HepG2 (cell line): ENCODE data around the gene SLC25A46. TPM values are rescaled to one million over a fixed set of nuclear protein-coding genes. Genes with fewer than 3 reads are reported as not detected.

ENCODE experiments used
- ATAC-seq: fragments of 200-7000 bp; cut with Tn5 transposase; 3 replicates; pipeline ENCODE4 v1.9.1; 2020; ENCODE audit warnings: mild to moderate bottlenecking, moderate library complexity
- BruUV-seq: library from RNA; stranded (reverse); fragments of 400-500 nt; replicated peaks from 2 replicates; lab custom pipeline; 2021; lab: Mats Ljungman, UMichigan
- CTCF ChIA-PET: fragments of 300-600 bp; formaldehyde crosslinking; extraction: SDS; loops from one replicate; lab custom pipeline; 2021; ENCODE audit warnings: low total read pairs, inconsistent platforms, low intra/inter-chr PET ratio; lab: Yijun Ruan, JAX
- POLR2A ChIA-PET: fragments of 350-600 bp; sonication (Branson Sonifier 250); formaldehyde crosslinking; loops from one replicate; lab custom pipeline; 2020; ENCODE audit warnings: antibody characterized with exemption, inconsistent platforms; lab: Yijun Ruan, JAX
- DNase-seq: peaks from one replicate; pipeline ENCODE4 v3.0.0-alpha.2; 2015; ENCODE audit warnings: low spot score
- FAIRE-seq: peaks from 3 replicates; lab custom pipeline; 2011; peaks lifted over from hg19 to GRCh38; lab: Jason Lieb, UNC
- H2AFZ ChIP-seq: one replicate; pipeline ENCODE4 v1.6.1; 2011; ENCODE audit warnings: low read length, inconsistent platforms
- H3K27ac ChIP-seq: fragments of 300-600 bp; 3 replicates; pipeline ENCODE4 v1.8.0; 2011; ENCODE audit warnings: mixed run types, mild to moderate bottlenecking, mixed read lengths, low read length, inconsistent platforms; ENCODE audit not compliant: insufficient read depth; ENCODE audit errors: extremely low read length
- H3K27me3 ChIP-seq, 2 experiments: fragments of 200-600 bp in 1 of 2; 2 replicates in 1 of 2; 3 replicates in 1 of 2; pipeline versions ENCODE4 v1.6.0 to v1.8.0; 2011; ENCODE audit warnings: low read length in 2 of 2, mild to moderate bottlenecking in 2 of 2, moderate library complexity in 2 of 2, inconsistent platforms in 1 of 2; ENCODE audit not compliant: insufficient read depth in 2 of 2, control insufficient read depth in 1 of 2
- H3K36me3 ChIP-seq, 2 experiments: fragments of 200-600 bp in 1 of 2; replicated peaks in 1 of 2; 2 replicates in 1 of 2; 3 replicates in 1 of 2; pipeline versions ENCODE4 v1.5.1 to v1.8.0; 2011; ENCODE audit warnings: low read length in 2 of 2, inconsistent platforms in 1 of 2; ENCODE audit not compliant: insufficient read depth in 2 of 2, control insufficient read depth in 1 of 2
- H3K4me1 ChIP-seq: 2 replicates; pipeline ENCODE4 v1.5.1; 2012; ENCODE audit warnings: low read length, inconsistent platforms; ENCODE audit not compliant: insufficient read depth
- H3K4me2 ChIP-seq: 2 replicates; pipeline ENCODE4 v1.6.0; 2011; ENCODE audit warnings: low read depth, low read length, inconsistent platforms
- H3K4me3 ChIP-seq, 3 experiments: fragments of 200-600 bp in 1 of 3; sonication (generic), shearing (Covaris generic) in 1 of 3; replicated peaks in 1 of 3; 2 replicates each; pipeline ENCODE4 v1.5.1; 2011 to 2016; ENCODE audit warnings: low read length in 3 of 3, inconsistent platforms in 2 of 3, low read depth in 2 of 3, mild to moderate bottlenecking in 2 of 3, control low read depth in 1 of 3, mixed read lengths in 1 of 3; ENCODE audit not compliant: insufficient read depth in 1 of 3
- H3K79me2 ChIP-seq: one replicate; pipeline ENCODE4 v1.6.1; 2011; ENCODE audit warnings: low read length, inconsistent platforms; ENCODE audit not compliant: insufficient read depth
- H3K9ac ChIP-seq: 2 replicates; pipeline ENCODE4 v1.6.0; 2011; ENCODE audit warnings: mild to moderate bottlenecking, low read depth, low read length, inconsistent platforms; ENCODE audit not compliant: insufficient read depth
- H3K9me3 ChIP-seq: 2 replicates; pipeline ENCODE4 v1.5.1; 2012; ENCODE audit warnings: mild to moderate bottlenecking, low read length
- H4K20me1 ChIP-seq: 2 replicates; pipeline ENCODE4 v1.6.0; 2011; ENCODE audit warnings: inconsistent platforms, mild to moderate bottlenecking, low read length, moderate library complexity; ENCODE audit not compliant: insufficient read depth
- MAFF ChIP-seq: IDR thresholded peaks from 2 replicates; pipeline ENCODE4 v1.6.1; 2011; ENCODE audit warnings: low read depth, low read length, improper control_type of control experiment
- RORA ChIP-seq: sonication (generic); formaldehyde crosslinking; IDR thresholded peaks from 2 replicates; pipeline ENCODE4 v1.5.0; 2020; ENCODE audit warnings: mild to moderate bottlenecking, missing genetic modification reagents, moderate library complexity
- ZNF260 ChIP-seq: sonication (generic); formaldehyde crosslinking; IDR thresholded peaks from 2 replicates; pipeline ENCODE4 v1.4.0; 2020; ENCODE audit warnings: missing genetic modification reagents, low read depth, mild to moderate bottlenecking, borderline replicate concordance
- ZNF30 ChIP-seq: sonication (generic); formaldehyde crosslinking; IDR thresholded peaks from 2 replicates; pipeline ENCODE4 v1.5.0; 2020; ENCODE audit warnings: mild to moderate bottlenecking, missing genetic modification reagents
- WGBS: methylation state at CpG from one replicate; pipeline ENCODE4 v1.1.6; 2017; ENCODE audit warnings: low lambda C conversion rate; 5-methylcytosine and 5-hydroxymethylcytosine counted together
- in situ Hi-C: cut with HindIII; loops from 2 replicates; pipeline ENCODE4 v1.10.0; 2017; ENCODE audit warnings: low pct_unique_long_range_greater_than_20kb; ENCODE audit not compliant: extremely low pct_ligation_motif_present
- intact Hi-C: fragments of 100-400 bp; cut with micrococcal nuclease; formaldehyde crosslinking; loops from one replicate; pipeline ENCODE4 v1.10.0; 2022; ENCODE audit not compliant: unreplicated experiment
- polyA plus RNA-seq, 8 experiments: library from polyadenylated mRNA; depleted of rRNA in 3 of 8; stranded (reverse) in 7 of 8; unstranded in 1 of 8; fragments of >200 nt; fragmentation: Illumina TruSeq in 4 of 8; extraction: Trizol in 4 of 8; gene quantifications; 2 replicates each; pipeline versions ENCODE4 v1.2.1 to v1.2.3, GENCODE V29; 2011 to 2016; ENCODE audit warnings: low read depth in 4 of 8, missing spikeins in 1 of 8, mixed read lengths in 1 of 8; ENCODE audit not compliant: insufficient read depth in 1 of 8
- total RNA-seq, 5 experiments: library from RNA; depleted of rRNA; stranded (reverse); fragments of >200 nt; fragmentation: Illumina TruSeq; extraction: Trizol; gene quantifications; 2 replicates each; pipeline ENCODE4 v1.2.3, GENCODE V29; 2016; ENCODE audit warnings: low read depth in 1 of 5
- TF ChIP-seq, protein P1 (sequence below): sonication (generic); formaldehyde crosslinking; IDR thresholded peaks from 2 replicates; pipeline ENCODE4 v1.4.0; 2020; ENCODE audit warnings: missing genetic modification reagents, borderline replicate concordance
- TF ChIP-seq, protein P2 (sequence below): IDR thresholded peaks from 2 replicates; pipeline ENCODE4 v1.6.1; 2016; ENCODE audit warnings: missing biosample characterization, missing genetic modification reagents, low read depth
- TF ChIP-seq, protein P3 (sequence below): sonication (generic); formaldehyde crosslinking; IDR thresholded peaks from 2 replicates; pipeline ENCODE4 v1.8.0; 2022; ENCODE audit warnings: low read depth, missing genetic modification reagents

Gene SLC25A46
- total and polyA plus RNA-seq, 2 of the 13 experiments (the other 11 are each of a cell fraction or from before 2014, with no cell fraction given): 14.2 to 34.6 TPM

DNA sequence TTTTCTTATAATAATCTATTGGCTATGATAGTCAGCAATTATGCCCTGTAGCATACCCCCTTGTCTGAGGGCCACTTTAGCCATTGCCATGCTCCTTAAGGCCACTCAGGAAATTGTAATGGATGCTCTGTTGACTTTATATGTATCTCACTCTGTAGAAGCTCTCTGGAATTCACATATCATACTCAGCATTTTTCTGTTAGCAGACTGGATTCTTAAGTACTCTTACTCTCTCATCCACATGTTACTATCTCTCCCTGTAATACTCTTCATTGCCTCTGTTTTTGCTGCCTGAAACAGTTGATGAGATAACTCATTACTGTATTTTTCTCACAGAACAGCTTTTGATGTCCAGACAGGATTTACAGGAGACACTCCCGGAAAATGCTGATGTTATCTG is 36.5 kb upstream of the SLC25A46 start:
- Histone ChIP-seq H2AFZ (no peak overlapping the region), H3K4me1 (no peaks in the 10 kb centered on the region), H3K27ac (no peak overlapping the region), H3K36me3 (no peaks in the 10 kb centered on the region), H3K79me2 (no peaks in the 10 kb centered on the region), H4K20me1 (no peaks in the 10 kb centered on the region), H3K4me3 (no peak overlapping the region), H3K4me2 (no peak overlapping the region), H3K27me3 (no peaks in the 10 kb centered on the region; a peak in 1 of 5 replicates), H3K9ac (no peak overlapping the region), H3K9me3 (no peaks in the 10 kb centered on the region)
- in situ Hi-C loops: no loop called here
- BruUV-seq: no TSS peak
- DNase-seq (no peak), FAIRE-seq (no peak), ATAC-seq (no peak)
- TF ChIP-seq ZNF30 (no peak), ZNF260 (CRISPR knock-in tag) (no peak), MAFF (0 out of 2 replicates have a peak, but pooled peaks have one; percentile 2), RORA (CRISPR knock-in tag) (no peak)
- TF ChIP-seq, protein P1, sequence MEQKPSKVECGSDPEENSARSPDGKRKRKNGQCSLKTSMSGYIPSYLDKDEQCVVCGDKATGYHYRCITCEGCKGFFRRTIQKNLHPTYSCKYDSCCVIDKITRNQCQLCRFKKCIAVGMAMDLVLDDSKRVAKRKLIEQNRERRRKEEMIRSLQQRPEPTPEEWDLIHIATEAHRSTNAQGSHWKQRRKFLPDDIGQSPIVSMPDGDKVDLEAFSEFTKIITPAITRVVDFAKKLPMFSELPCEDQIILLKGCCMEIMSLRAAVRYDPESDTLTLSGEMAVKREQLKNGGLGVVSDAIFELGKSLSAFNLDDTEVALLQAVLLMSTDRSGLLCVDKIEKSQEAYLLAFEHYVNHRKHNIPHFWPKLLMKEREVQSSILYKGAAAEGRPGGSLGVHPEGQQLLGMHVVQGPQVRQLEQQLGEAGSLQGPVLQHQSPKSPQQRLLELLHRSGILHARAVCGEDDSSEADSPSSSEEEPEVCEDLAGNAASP (CRISPR knock-in tag): no peak
- TF ChIP-seq, protein P2, sequence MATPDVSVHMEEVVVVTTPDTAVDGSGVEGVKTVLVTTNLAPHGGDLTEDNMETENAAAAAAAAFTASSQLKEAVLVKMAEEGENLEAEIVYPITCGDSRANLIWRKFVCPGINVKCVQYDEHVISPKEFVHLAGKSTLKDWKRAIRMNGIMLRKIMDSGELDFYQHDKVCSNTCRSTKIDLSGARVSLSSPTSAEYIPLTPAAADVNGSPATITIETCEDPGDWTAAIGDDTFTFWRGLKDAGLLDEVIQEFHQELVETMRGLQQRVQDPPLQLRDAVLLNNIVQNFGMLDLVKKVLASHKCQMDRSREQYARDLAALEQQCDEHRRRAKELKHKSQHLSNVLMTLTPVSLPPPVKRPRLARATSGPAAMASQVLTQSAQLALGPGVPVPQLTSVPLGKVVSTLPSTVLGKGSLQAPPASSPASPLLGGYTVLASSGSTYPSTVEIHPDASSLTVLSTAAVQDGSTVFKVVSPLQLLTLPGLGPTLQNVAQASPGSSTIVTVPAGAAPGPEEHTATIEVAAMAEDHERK (CRISPR knock-in tag): no peak
- TF ChIP-seq, protein P3, sequence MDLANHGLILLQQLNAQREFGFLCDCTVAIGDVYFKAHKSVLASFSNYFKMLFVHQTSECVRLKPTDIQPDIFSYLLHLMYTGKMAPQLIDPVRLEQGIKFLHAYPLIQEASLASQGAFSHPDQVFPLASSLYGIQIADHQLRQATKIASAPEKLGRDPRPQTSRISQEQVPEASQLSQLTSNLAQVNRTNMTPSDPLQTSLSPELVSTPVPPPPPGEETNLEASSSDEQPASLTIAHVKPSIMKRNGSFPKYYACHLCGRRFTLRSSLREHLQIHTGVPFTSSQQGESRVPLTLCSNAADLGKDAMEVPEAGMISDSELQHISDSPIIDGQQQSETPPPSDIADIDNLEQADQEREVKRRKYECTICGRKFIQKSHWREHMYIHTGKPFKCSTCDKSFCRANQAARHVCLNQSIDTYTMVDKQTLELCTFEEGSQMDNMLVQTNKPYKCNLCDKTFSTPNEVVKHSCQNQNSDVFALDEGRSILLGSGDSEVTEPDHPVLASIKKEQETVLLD (CRISPR knock-in tag): no peak
- ChIA-PET POLR2A (no interaction called here), CTCF (no interaction called here)
- intact Hi-C loops: no loop called here
- 30% methylated on average over 1 of the region's 1 CpG for WGBS
